Lower leg skin (tissue), 3 donors: ENCODE results near the gene CPA1.

Experiments used
- POLR2A ChIP-seq, 2 donors: fragments of 450-650 bp; IDR thresholded peaks; one replicate each; pipeline ENCODE4 v1.6.1; 2016 to 2017; ENCODE audit warnings: antibody characterized with exemption in 2 of 2, mild to moderate bottlenecking in 1 of 2, moderate library complexity in 1 of 2
- TF ChIP-seq, protein P1 (sequence below), 3 donors: fragments of 450-650 bp; IDR thresholded peaks; one replicate each; pipeline ENCODE4 v1.5.1; 2016; ENCODE audit warnings: antibody characterized with exemption in 3 of 3, mild to moderate bottlenecking in 3 of 3, moderate library complexity in 2 of 3

DNA sequence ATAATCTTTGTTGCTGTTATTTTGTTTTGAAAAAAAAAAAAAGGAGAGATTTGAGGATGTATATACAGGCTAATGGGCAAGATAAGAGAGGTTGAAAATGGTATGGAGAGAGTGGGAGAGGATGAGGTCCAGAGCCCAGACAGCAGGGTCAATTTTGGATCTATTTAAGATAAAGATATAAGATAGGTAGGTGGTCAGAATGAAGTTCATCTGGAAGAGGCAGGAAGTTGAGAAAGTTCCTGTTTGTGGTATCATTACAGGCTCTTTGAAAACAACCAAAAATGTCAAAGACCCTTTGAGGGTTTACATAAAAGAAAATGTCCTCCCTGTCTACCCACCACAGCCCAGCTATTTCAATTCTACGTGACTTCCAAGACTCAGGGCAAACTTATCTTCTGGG, 53.0 kb downstream of the CPA1 start:
- TF ChIP-seq, protein P1, sequence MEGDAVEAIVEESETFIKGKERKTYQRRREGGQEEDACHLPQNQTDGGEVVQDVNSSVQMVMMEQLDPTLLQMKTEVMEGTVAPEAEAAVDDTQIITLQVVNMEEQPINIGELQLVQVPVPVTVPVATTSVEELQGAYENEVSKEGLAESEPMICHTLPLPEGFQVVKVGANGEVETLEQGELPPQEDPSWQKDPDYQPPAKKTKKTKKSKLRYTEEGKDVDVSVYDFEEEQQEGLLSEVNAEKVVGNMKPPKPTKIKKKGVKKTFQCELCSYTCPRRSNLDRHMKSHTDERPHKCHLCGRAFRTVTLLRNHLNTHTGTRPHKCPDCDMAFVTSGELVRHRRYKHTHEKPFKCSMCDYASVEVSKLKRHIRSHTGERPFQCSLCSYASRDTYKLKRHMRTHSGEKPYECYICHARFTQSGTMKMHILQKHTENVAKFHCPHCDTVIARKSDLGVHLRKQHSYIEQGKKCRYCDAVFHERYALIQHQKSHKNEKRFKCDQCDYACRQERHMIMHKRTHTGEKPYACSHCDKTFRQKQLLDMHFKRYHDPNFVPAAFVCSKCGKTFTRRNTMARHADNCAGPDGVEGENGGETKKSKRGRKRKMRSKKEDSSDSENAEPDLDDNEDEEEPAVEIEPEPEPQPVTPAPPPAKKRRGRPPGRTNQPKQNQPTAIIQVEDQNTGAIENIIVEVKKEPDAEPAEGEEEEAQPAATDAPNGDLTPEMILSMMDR (IDR thresholded peaks at IDR 0.05): no peak
- TF ChIP-seq POLR2A (IDR thresholded peaks at IDR 0.05): no peak
